HL-60 (cell line): Measurements from ENCODE around the gene CYYR1.

Source experiments
- DNase-seq, 2 experiments: peaks; one replicate each; pipeline ENCODE4 v3.0.0-alpha.2; 2010 to 2020; ENCODE audit warnings: low read depth in 1 of 2, low spot score in 1 of 2
- H3K27ac ChIP-seq: fragments of 250-450 bp; sonication (Bioruptor Pico); replicated peaks from 2 replicates; pipeline ENCODE4 v1.5.1; 2020; ENCODE audit warnings: mild to moderate bottlenecking, moderate library complexity
- H3K27me3 ChIP-seq: fragments of 250-450 bp; sonication (Bioruptor Pico); 2 replicates; pipeline ENCODE4 v1.5.1; 2021; ENCODE audit warnings: mild to moderate bottlenecking, moderate library complexity; ENCODE audit not compliant: insufficient read depth, poor library complexity, severe bottlenecking
- H3K4me3 ChIP-seq: replicated peaks from 2 replicates; pipeline ENCODE4 v1.5.1; 2011; ENCODE audit warnings: mild to moderate bottlenecking, control low read depth, low read length; ENCODE audit not compliant: insufficient read depth
- GABPA ChIP-seq: IDR thresholded peaks from 2 replicates; pipeline ENCODE4 v1.6.1; 2012; ENCODE audit warnings: low read depth
- POLR2AphosphoS5 ChIP-seq: IDR thresholded peaks from 2 replicates; pipeline ENCODE4 v1.6.1; 2012; ENCODE audit warnings: low read depth
- SPI1 ChIP-seq: IDR thresholded peaks from 2 replicates; pipeline ENCODE4 v1.6.1; 2012; ENCODE audit warnings: low read depth, mild to moderate bottlenecking, borderline replicate concordance
- TF ChIP-seq, protein P1 (sequence below): IDR thresholded peaks from one replicate; pipeline ENCODE4 v1.5.1; 2011; ENCODE audit warnings: low read length, control low read depth, inconsistent platforms; ENCODE audit not compliant: insufficient read depth
- TF ChIP-seq, protein P2 (sequence below): IDR thresholded peaks from 2 replicates; pipeline ENCODE4 v1.6.1; 2012; ENCODE audit warnings: low read depth; ENCODE audit not compliant: insufficient replicate concordance

Gene CYYR1

DNA sequence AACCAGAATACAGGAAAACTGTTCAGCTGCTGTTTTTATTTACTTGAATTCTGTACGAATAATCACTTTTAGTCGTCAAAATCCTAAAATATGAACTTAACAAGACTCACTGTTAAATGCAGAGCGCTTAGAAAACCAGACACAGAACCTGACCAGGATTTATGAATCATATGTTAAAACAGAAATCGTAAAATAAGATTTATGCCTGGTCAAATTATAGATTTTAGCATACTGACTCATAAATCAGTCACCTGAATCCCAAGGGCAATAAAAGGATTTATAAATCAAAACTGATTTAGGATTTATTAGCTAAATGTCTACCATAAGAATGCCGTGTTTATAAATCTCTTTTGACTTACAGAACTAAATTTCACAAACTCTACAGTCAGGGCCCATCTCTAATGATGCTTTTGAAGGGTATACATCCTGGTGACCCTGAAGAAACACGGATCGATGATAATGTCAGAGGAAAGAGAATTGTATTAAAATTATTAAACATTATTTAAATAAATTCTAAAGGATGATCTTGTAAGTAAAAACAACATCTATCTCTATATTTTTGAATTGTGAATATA lies 28.8 kb downstream of the CYYR1 start:
- H3K27ac ChIP-seq, result no peak overlapping the region
- TF ChIP-seq, protein P1, sequence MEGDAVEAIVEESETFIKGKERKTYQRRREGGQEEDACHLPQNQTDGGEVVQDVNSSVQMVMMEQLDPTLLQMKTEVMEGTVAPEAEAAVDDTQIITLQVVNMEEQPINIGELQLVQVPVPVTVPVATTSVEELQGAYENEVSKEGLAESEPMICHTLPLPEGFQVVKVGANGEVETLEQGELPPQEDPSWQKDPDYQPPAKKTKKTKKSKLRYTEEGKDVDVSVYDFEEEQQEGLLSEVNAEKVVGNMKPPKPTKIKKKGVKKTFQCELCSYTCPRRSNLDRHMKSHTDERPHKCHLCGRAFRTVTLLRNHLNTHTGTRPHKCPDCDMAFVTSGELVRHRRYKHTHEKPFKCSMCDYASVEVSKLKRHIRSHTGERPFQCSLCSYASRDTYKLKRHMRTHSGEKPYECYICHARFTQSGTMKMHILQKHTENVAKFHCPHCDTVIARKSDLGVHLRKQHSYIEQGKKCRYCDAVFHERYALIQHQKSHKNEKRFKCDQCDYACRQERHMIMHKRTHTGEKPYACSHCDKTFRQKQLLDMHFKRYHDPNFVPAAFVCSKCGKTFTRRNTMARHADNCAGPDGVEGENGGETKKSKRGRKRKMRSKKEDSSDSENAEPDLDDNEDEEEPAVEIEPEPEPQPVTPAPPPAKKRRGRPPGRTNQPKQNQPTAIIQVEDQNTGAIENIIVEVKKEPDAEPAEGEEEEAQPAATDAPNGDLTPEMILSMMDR, result no peak
- TF ChIP-seq POLR2AphosphoS5 (no peak), SPI1 (no peak), GABPA (no peak)
- TF ChIP-seq, protein P2, sequence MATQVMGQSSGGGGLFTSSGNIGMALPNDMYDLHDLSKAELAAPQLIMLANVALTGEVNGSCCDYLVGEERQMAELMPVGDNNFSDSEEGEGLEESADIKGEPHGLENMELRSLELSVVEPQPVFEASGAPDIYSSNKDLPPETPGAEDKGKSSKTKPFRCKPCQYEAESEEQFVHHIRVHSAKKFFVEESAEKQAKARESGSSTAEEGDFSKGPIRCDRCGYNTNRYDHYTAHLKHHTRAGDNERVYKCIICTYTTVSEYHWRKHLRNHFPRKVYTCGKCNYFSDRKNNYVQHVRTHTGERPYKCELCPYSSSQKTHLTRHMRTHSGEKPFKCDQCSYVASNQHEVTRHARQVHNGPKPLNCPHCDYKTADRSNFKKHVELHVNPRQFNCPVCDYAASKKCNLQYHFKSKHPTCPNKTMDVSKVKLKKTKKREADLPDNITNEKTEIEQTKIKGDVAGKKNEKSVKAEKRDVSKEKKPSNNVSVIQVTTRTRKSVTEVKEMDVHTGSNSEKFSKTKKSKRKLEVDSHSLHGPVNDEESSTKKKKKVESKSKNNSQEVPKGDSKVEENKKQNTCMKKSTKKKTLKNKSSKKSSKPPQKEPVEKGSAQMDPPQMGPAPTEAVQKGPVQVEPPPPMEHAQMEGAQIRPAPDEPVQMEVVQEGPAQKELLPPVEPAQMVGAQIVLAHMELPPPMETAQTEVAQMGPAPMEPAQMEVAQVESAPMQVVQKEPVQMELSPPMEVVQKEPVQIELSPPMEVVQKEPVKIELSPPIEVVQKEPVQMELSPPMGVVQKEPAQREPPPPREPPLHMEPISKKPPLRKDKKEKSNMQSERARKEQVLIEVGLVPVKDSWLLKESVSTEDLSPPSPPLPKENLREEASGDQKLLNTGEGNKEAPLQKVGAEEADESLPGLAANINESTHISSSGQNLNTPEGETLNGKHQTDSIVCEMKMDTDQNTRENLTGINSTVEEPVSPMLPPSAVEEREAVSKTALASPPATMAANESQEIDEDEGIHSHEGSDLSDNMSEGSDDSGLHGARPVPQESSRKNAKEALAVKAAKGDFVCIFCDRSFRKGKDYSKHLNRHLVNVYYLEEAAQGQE, result no peak
- DNase-seq, result no peak
- H3K27me3 ChIP-seq, result no peaks in the 10 kb centered on the region
- H3K4me3 ChIP-seq, result no peak overlapping the region

DNA sequence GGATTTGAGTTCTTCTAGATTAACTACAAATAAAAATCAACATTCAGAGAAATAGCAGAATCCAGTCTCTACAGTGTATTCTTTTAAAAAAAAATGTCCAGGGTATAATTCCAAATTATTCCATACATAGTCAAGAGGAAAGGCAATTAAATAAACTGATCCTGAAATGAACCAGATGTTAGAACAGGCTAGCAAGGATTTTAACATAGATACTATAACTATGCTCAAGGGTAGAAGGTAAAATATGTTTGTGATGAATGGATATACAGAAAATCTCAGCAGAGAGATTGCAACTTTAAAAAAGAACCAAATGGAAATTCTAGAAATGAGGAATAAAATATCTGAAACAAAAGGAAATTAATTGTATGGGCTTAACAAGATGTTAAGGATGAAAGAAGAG lies 32.4 kb downstream of the CYYR1 start:
- no peak for TF ChIP-seq POLR2AphosphoS5
- no peak for TF ChIP-seq SPI1
- TF ChIP-seq GABPA, result no peak
- TF ChIP-seq, protein P2, result no peak
- TF ChIP-seq, protein P1, result no peak
- no peak overlapping the region for H3K4me3 ChIP-seq
- H3K27ac ChIP-seq, result no peak overlapping the region
- no peaks in the 10 kb centered on the region for H3K27me3 ChIP-seq
- DNase-seq, result no peak

DNA sequence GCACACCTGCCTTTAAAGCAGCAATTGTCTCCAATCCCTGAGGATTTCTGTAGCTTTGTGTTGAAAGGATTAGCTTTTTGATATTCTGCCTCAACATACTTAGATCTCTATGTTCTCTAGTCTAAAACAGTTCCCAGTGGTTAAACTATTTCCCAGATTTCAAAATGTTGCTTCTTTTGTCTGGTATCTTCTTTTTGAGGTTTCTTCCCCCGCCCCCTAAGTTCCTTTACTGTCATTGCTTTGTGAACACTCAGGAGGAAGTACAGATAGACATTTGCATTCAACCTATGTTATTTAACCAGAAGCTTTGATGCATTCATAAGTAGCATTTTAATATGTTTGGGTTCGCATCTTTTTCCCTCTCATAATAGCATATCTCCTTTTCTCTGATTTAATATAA lies 33.5 kb downstream of the CYYR1 start:
- DNase-seq, result no peak
- TF ChIP-seq, protein P1, result no peak
- TF ChIP-seq SPI1 (no peak), GABPA (no peak), POLR2AphosphoS5 (no peak)
- TF ChIP-seq, protein P2, result no peak
- Histone ChIP-seq H3K27ac (no peak overlapping the region), H3K27me3 (no peaks in the 10 kb centered on the region), H3K4me3 (no peak overlapping the region)
